Uterus (tissue), 4 donors: Measurements from ENCODE around the gene WIPF1. TPM values are rescaled to one million over a fixed set of nuclear protein-coding genes. Genes with fewer than 3 reads are reported as not detected.
A peak's percentile ranks its signal among the peaks of the same experiment; 100 is the strongest.

ENCODE experiments used
- DNase-seq, 2 donors: peaks; one replicate each; pipeline ENCODE4 v3.0.0-alpha.2; 2019 to 2020
- H3K27ac ChIP-seq, 2 donors: fragments of 200-600 bp; sonication (generic); 1 replicate in 1 of 2; 2 replicates in 1 of 2; pipeline ENCODE4 v1.5.1; 2016 to 2018
- H3K27me3 ChIP-seq, 2 donors: fragments of 200-600 bp; sonication (generic); one replicate each; pipeline ENCODE4 v1.5.1; 2018 to 2019; ENCODE audit warnings: control low read depth in 1 of 2
- H3K36me3 ChIP-seq, 2 donors: fragments of 200-600 bp; sonication (generic); one replicate each; pipeline ENCODE4 v1.5.1; 2019; ENCODE audit warnings: control low read depth in 1 of 2
- H3K4me1 ChIP-seq, 2 donors: fragments of 200-600 bp; sonication (generic); one replicate each; pipeline ENCODE4 v1.5.1; 2018 to 2019; ENCODE audit warnings: control low read depth in 1 of 2
- H3K4me3 ChIP-seq, 2 donors: fragments of 200-600 bp; sonication (generic); 1 replicate in 1 of 2; 2 replicates in 1 of 2; pipeline ENCODE4 v1.5.1; 2018 to 2019; ENCODE audit warnings: mild to moderate bottlenecking in 1 of 2
- H3K9me3 ChIP-seq, 2 donors: fragments of 200-600 bp; sonication (generic); one replicate each; pipeline ENCODE4 v1.5.1; 2019; ENCODE audit warnings: control low read depth in 1 of 2
- POLR2A ChIP-seq, 2 donors: fragments of 450-650 bp; IDR thresholded peaks; one replicate each; pipeline ENCODE4 v1.6.1; 2016; ENCODE audit warnings: antibody characterized with exemption in 2 of 2, mild to moderate bottlenecking in 1 of 2, moderate library complexity in 1 of 2
- intact Hi-C: fragments of 100-400 bp; cut with DNase I; formaldehyde crosslinking; loops from one replicate; pipeline ENCODE4 v1.15.1; 2023; ENCODE audit warnings: low total_unique reads
- total RNA-seq, 4 donors: library from RNA; depleted of rRNA in 3 of 4; stranded (reverse); fragments of >200 nt in 3 of 4; gene quantifications; one replicate each; pipeline versions ENCODE4 v1.1.0 to v1.2.4, GENCODE V29; 2014 to 2023
- TF ChIP-seq, protein P1 (sequence below), 4 experiments: fragments of 200-600 bp in 2 of 4; fragments of 450-650 bp in 2 of 4; sonication (generic) in 2 of 4; IDR thresholded peaks; one replicate each; pipeline ENCODE4 v1.5.1; 2016 to 2019; ENCODE audit warnings: antibody characterized with exemption in 4 of 4, mild to moderate bottlenecking in 2 of 4, moderate library complexity in 1 of 4
- donor health status: DM: yes; HTN: yes; CAD: no.

WIPF1 gene
- total RNA-seq, 4 donors from 2014 or later = 12.3 to 61.9 (median 26.3) TPM

DNA sequence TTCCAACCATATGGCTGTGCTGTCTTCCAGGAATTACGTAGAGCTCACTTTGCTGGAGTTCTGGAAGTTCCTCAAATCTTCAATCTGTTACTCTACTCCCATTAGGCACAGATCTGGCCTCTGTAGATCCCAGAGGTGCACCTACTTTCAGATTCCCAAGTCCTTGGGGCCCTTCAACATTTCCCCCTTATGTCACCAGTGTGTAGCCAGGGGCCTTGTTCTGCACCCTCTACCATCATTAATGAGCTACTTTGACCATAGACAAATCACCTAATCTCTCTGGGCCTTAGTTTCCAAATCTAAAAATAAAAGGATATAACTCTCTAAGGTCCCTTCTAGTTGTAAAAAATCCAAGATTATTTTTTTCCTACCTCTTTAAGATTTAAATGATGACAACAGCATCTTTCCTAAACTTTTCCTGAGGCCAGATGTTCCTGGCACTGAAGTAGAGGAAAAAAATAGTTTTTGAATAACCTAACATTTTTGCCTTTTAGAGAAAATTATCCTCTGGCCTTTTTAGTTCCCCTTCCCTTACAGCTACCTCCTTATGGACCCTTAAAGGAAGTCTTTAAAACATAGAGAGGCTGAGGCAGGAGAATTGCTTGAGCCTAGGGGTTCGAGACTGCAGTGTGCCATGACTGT, 31.0 kb upstream of the WIPF1 start:
- Histone ChIP-seq H3K4me1 (peaks cover 0 to 7% of the 10 kb centered on the region in 2 donors), H3K27ac (peak overlapping the region; percentile 15 to 42), H3K9me3 (no peaks in the 10 kb centered on the region), H3K27me3 (no peaks in the 10 kb centered on the region), H3K36me3 (no peaks in the 10 kb centered on the region), H3K4me3 (no peak overlapping the region)
- TF ChIP-seq, protein P1, sequence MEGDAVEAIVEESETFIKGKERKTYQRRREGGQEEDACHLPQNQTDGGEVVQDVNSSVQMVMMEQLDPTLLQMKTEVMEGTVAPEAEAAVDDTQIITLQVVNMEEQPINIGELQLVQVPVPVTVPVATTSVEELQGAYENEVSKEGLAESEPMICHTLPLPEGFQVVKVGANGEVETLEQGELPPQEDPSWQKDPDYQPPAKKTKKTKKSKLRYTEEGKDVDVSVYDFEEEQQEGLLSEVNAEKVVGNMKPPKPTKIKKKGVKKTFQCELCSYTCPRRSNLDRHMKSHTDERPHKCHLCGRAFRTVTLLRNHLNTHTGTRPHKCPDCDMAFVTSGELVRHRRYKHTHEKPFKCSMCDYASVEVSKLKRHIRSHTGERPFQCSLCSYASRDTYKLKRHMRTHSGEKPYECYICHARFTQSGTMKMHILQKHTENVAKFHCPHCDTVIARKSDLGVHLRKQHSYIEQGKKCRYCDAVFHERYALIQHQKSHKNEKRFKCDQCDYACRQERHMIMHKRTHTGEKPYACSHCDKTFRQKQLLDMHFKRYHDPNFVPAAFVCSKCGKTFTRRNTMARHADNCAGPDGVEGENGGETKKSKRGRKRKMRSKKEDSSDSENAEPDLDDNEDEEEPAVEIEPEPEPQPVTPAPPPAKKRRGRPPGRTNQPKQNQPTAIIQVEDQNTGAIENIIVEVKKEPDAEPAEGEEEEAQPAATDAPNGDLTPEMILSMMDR (IDR thresholded peaks at IDR 0.05) = no peak
- intact Hi-C loops = no loop called here
- DNase-seq = no peak

DNA sequence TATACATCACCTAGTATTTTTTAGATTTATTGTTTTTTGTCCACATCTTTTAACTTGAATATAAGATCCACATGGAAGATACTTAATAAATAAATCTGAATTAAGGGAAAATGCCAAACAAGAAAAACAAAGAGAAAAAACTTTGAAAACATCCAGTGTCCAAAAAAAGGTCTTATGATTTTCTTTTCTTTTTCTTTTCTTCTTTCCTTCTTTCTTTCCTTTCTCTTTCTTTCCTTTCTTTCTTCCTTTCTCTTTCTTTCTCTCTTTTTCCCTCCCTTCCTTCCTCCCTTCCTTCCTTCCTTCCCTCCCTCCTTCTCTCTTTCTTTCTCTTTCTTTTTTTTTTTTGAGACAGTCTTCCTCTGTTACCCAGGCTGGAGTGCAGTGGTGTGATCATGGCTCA, 29.6 kb upstream of the WIPF1 start:
- intact Hi-C loops = no loop called here
- TF ChIP-seq, protein P1 (IDR thresholded peaks at IDR 0.05) = no peak
- TF ChIP-seq POLR2A (IDR thresholded peaks at IDR 0.05) = no peak
- no peaks in the 10 kb centered on the region for H3K4me1 ChIP-seq

DNA sequence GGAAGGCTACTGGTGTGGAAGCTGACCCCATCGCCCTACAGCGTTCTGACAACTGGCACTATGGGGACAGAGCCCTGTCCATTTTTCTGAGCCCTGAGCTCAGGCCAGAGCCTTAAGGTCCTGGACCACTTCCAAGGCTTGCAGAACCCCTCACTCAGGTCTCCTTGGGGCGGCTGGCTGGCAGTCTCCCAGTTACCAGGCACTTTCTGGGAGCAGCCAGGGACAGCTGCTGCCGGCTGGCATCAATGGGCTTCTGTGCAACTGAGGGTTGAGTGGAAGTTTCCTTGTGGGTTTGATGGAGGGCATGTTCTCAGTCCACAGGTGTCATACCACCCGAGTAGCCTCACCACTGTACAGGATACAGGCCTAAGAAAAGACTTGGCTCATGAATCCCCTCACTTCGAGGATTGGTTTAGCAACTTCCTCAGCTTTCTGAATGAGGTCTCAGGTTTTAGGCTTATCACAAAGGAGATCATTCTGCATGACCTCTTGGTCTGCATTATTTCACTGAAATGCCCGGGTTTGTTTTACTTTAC, 27.4 kb upstream of the WIPF1 start:
- no peaks in the 10 kb centered on the region for H3K36me3 ChIP-seq
- intact Hi-C loops = no loop called here

More for the DNA sequence above, 29.6 kb upstream of the WIPF1 start:
- no peak for DNase-seq
- Histone ChIP-seq H3K9me3 (no peaks in the 10 kb centered on the region), H3K27me3 (no peaks in the 10 kb centered on the region), H3K4me3 (no peak overlapping the region), H3K36me3 (no peaks in the 10 kb centered on the region), H3K27ac (no peak overlapping the region)

DNA sequence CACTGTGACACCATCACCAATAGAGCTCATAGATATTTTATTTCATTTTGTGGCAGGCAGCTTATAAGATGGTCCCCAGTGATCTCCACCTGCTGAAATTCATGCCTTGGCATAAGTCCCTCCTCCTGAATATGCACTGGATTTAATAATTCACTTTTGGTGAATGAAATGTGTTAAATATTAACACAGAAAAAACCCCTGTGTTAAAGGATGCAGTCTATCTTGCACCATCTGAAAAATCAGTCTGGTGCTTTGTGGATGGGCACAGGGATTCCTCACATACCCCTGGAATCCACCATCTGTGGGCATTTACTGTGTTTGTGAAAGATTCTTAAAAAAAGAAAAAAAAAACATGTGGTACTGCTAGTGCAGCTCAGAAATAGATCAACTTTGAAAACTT, 26.1 kb upstream of the WIPF1 start:
- Histone ChIP-seq H3K27ac (no peak overlapping the region), H3K36me3 (no peaks in the 10 kb centered on the region), H3K4me1 (no peaks in the 10 kb centered on the region), H3K27me3 (no peaks in the 10 kb centered on the region), H3K4me3 (no peak overlapping the region), H3K9me3 (no peaks in the 10 kb centered on the region)
- TF ChIP-seq POLR2A (IDR thresholded peaks at IDR 0.05) = no peak
- TF ChIP-seq, protein P1 (IDR thresholded peaks at IDR 0.05) = no peak
- DNase-seq = no peak
- intact Hi-C loops = no loop called here

More for the DNA sequence above, 27.4 kb upstream of the WIPF1 start:
- no peak overlapping the region for H3K4me3 ChIP-seq
- H3K4me1 ChIP-seq = no peaks in the 10 kb centered on the region
- no peak overlapping the region for H3K27ac ChIP-seq
- TF ChIP-seq, protein P1 (IDR thresholded peaks at IDR 0.05) = no peak
- TF ChIP-seq POLR2A (IDR thresholded peaks at IDR 0.05) = no peak
- no peaks in the 10 kb centered on the region for H3K9me3 ChIP-seq
- no peaks in the 10 kb centered on the region for H3K27me3 ChIP-seq
- DNase-seq = no peak

DNA sequence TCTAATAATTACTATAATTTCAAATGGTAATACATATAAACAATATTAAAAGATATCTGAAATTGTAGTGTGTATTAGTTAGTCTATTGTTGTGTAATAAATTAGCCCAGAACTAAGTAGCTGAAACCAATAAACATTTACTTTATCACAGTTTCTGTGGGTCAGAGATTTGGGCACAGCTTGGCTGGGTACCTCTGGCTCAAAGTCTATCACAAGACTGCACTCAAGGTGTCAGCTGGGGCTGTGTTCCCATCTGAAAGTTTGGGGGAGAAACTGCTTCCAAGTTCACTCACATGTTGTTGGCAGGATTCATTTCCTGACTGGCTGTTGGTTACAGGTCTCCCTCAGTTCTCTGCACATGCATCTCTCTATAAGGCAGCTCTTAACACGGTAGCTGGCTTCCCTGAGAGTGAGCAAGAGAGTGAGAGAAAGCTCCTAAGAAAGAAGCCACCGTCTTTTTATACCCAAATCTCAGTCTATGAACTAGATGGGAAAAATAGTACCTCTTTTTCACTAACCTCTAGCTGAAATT, 25.6 kb upstream of the WIPF1 start:
- intact Hi-C loops = no loop called here
- Histone ChIP-seq H3K4me3 (no peak overlapping the region), H3K27me3 (no peaks in the 10 kb centered on the region), H3K36me3 (no peaks in the 10 kb centered on the region), H3K27ac (no peak overlapping the region), H3K4me1 (no peaks in the 10 kb centered on the region), H3K9me3 (no peaks in the 10 kb centered on the region)
- TF ChIP-seq POLR2A (IDR thresholded peaks at IDR 0.05) = no peak
- TF ChIP-seq, protein P1 (IDR thresholded peaks at IDR 0.05) = no peak
- DNase-seq = no peak
